GM21515 (cell line): ENCODE measurements around the gene PGM2L1.
"Not testable (repeated sequence)": the region's sequence is repeated elsewhere in the genome, so short reads cannot be mapped to it uniquely, and the experiment has no call there.

Source experiments
- ATAC-seq: cut with Tn5 transposase; IDR thresholded peaks from one replicate; pipeline ENCODE4 v1.9.1; 2021; ENCODE audit not compliant: unreplicated experiment

Gene PGM2L1

GRCh38 chr11:74341921-74342320 lies 56.3 kb downstream of the PGM2L1 start:
- no peak for ATAC-seq

- ATAC-seq: no peak
Measured at GRCh38 chr11:74339619-74340018, 58.6 kb downstream of the PGM2L1 start.

- ATAC-seq: no peak
Measured at GRCh38 chr11:74338963-74339362, 59.3 kb downstream of the PGM2L1 start.

GRCh38 chr11:74333193-74333592 lies 65.0 kb downstream of the PGM2L1 start:
- ATAC-seq: no peak

GRCh38 chr11:74332291-74332690 lies 65.9 kb downstream of the PGM2L1 start:
- no peak for ATAC-seq

GRCh38 chr11:74331000-74331399 lies 67.2 kb downstream of the PGM2L1 start:
- ATAC-seq: not testable (repeated sequence)

GRCh38 chr11:74330075-74330858 lies 68.0 kb downstream of the PGM2L1 start:
- ATAC-seq: no peak

GRCh38 chr11:74327076-74327475 lies 71.2 kb downstream of the PGM2L1 start:
- no peak for ATAC-seq

- ATAC-seq: no peak
Measured at GRCh38 chr11:74326665-74327064, 71.6 kb downstream of the PGM2L1 start.

- no peak for ATAC-seq
Measured at GRCh38 chr11:74325649-74326645, 72.3 kb downstream of the PGM2L1 start.

GRCh38 chr11:74322667-74323066 lies 75.6 kb downstream of the PGM2L1 start:
- no peak for ATAC-seq

- no peak for ATAC-seq
Measured at GRCh38 chr11:74321487-74322188, 76.6 kb downstream of the PGM2L1 start.

- no peak for ATAC-seq
Measured at GRCh38 chr11:74320538-74320937, 77.7 kb downstream of the PGM2L1 start.

GRCh38 chr11:74319139-74319816 lies 79.0 kb downstream of the PGM2L1 start:
- no peak for ATAC-seq

- ATAC-seq: no peak
Measured at GRCh38 chr11:74318241-74318932, 79.8 kb downstream of the PGM2L1 start.

- no peak for ATAC-seq
Measured at GRCh38 chr11:74316772-74317505, 81.3 kb downstream of the PGM2L1 start.

- ATAC-seq: no peak
Measured at GRCh38 chr11:74312326-74312725, 85.9 kb downstream of the PGM2L1 start.

- ATAC-seq: no peak
Measured at GRCh38 chr11:74311352-74311926, 86.8 kb downstream of the PGM2L1 start, which contains the start of gene P4HA3. Gene P4HA3, minus strand, starts transcription at chr11:74311640. Its CDS starts 29 bp downstream, at chr11:74311611.

- no peak for ATAC-seq
Measured at GRCh38 chr11:74310857-74311256, 87.4 kb downstream of the PGM2L1 start.
